ENCODE results near the gene RBCK1. TPM values are rescaled to one million over a fixed set of nuclear protein-coding genes. Genes with fewer than 3 reads are reported as not detected.

RBCK1 gene
- total and polyA plus RNA-seq, 2 donors (not counting 3 experiments of a cell fraction or from before 2014, with no cell fraction given), result 80.4 to 82.7 TPM

DNA sequence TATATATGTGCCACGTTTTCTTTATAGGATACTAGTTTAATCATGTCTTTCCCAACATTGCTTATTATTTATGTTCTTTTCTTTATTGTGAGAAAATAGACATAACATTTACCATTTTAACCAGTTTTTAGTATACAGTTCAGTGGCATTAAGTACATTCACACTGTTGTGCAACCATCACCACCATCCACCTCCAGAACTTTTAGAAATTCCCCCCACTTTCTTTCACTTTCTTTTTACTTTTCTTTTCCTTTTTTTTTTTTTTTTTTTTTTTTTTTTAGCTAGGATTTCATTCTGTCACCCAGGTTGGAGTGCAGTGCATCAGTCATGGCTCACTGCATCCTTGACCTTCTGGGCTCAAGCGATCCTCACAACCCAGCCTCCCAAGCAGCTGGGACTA, 18.5 kb downstream of the RBCK1 start:
- no peaks in the 10 kb centered on the region for H4K20me1 ChIP-seq (replicated peaks; ENCODE audit: control insufficient read depth, extremely low read depth, insufficient read depth, low read length)
- DNase-seq (ENCODE audit: low read depth, low spot score) (no peak), FAIRE-seq (no peak)
- no peaks in the 10 kb centered on the region for H3K9me1 ChIP-seq (replicated peaks; ENCODE audit: control insufficient read depth, extremely low read depth, insufficient read depth, low read length)
- H3K9ac ChIP-seq (replicated peaks; ENCODE audit: extremely low read depth, insufficient read depth, low read length), result no peak overlapping the region
- no peak for TF ChIP-seq POLR2AphosphoS5 (IDR thresholded peaks at IDR 0.05; ENCODE audit: insufficient read depth, low read depth, low read length)
- no peak for TF ChIP-seq POLR2A (IDR thresholded peaks at IDR 0.05; ENCODE audit: low read depth, low read length)
- TF ChIP-seq EZH2 (IDR thresholded peaks at IDR 0.05; ENCODE audit: borderline replicate concordance, low read depth, low read length, severe bottlenecking), result no peak
- TF ChIP-seq FOS (IDR thresholded peaks at IDR 0.05; ENCODE audit: borderline replicate concordance, insufficient read depth, low read length), result no peak
- no peak for TF ChIP-seq GATA2 (IDR thresholded peaks at IDR 0.05; ENCODE audit: insufficient read depth, insufficient read length, low read depth, low read length)
- TF ChIP-seq MYC (IDR thresholded peaks at IDR 0.05; ENCODE audit: low read depth, low read length), result no peak
- TF ChIP-seq, protein P1, sequence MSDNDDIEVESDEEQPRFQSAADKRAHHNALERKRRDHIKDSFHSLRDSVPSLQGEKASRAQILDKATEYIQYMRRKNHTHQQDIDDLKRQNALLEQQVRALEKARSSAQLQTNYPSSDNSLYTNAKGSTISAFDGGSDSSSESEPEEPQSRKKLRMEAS (IDR thresholded peaks at IDR 0.05; ENCODE audit: insufficient read depth, insufficient read length), result no peak
- no peak for TF ChIP-seq JUN (IDR thresholded peaks at IDR 0.05; ENCODE audit: borderline replicate concordance, insufficient read depth, insufficient read length, low read depth)
- TF ChIP-seq, protein P2, sequence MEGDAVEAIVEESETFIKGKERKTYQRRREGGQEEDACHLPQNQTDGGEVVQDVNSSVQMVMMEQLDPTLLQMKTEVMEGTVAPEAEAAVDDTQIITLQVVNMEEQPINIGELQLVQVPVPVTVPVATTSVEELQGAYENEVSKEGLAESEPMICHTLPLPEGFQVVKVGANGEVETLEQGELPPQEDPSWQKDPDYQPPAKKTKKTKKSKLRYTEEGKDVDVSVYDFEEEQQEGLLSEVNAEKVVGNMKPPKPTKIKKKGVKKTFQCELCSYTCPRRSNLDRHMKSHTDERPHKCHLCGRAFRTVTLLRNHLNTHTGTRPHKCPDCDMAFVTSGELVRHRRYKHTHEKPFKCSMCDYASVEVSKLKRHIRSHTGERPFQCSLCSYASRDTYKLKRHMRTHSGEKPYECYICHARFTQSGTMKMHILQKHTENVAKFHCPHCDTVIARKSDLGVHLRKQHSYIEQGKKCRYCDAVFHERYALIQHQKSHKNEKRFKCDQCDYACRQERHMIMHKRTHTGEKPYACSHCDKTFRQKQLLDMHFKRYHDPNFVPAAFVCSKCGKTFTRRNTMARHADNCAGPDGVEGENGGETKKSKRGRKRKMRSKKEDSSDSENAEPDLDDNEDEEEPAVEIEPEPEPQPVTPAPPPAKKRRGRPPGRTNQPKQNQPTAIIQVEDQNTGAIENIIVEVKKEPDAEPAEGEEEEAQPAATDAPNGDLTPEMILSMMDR (IDR thresholded peaks at IDR 0.05; ENCODE audit: extremely low read depth in 1 of 2, insufficient read depth in 1 of 2, low read depth in 1 of 2, low read length in 2 of 2), result no peak
- ChIA-PET POLR2A (no interaction called here), CTCF (interaction anchor here (0.8 kb wide), 1 partner anchor 12 kb away, joined by 5 read pairs; no protein-coding TSS in a partner anchor)
- no TSS peak for BruUV-seq (replicated peaks)
- no peak overlapping the region for H3K27ac ChIP-seq (ENCODE audit: insufficient read depth, low read depth, low read length)
- H3K4me1 ChIP-seq (ENCODE audit: control insufficient read depth, extremely low read depth, insufficient read depth, low read length), result no peaks in the 10 kb centered on the region
- intact Hi-C loops (cut with micrococcal nuclease) (no loop called here), dilution Hi-C loops (cut with MboI; ENCODE audit: extremely low pct_ligation_motif_present, low sequenced_read_pairs) (no loop called here)
- H3K79me2 ChIP-seq (ENCODE audit: control insufficient read depth, insufficient read depth, low read length), result no peaks in the 10 kb centered on the region
- no peak overlapping the region for H2AFZ ChIP-seq (ENCODE audit: low read depth, low read length)
- no peak overlapping the region for H3K4me3 ChIP-seq (replicated peaks in 1 of 3; ENCODE audit: insufficient read depth in 1 of 3, low read depth in 1 of 3, low read length in 3 of 3)
- peaks cover 0 to 23% of the 10 kb centered on the region in 2 experiments for H3K36me3 ChIP-seq (ENCODE audit: control insufficient read depth in 2 of 2, extremely low read depth in 1 of 2, insufficient read depth in 2 of 2, low read length in 2 of 2)
- no peaks in the 10 kb centered on the region for H3K9me3 ChIP-seq (replicated peaks; ENCODE audit: control insufficient read depth, insufficient read depth, low read length)
- no peak overlapping the region for H3K4me2 ChIP-seq (ENCODE audit: insufficient read depth, low read length)
- H3K27me3 ChIP-seq (ENCODE audit: control insufficient read depth in 2 of 2, insufficient read depth in 2 of 2, low read length in 2 of 2), result no peaks in the 10 kb centered on the region

All from endothelial cell of umbilical vein (primary cell).